OCI-LY3 (cell line): ENCODE data around the gene PDZRN3.

ENCODE experiments used
- H2AFZ ChIP-seq: fragments of 200-600, 300-600 bp; shearing (Covaris generic); 2 replicates; pipeline ENCODE4 v1.6.0; 2014; ENCODE audit warnings: antibody characterized with exemption, low read depth, low read length
- H3K27ac ChIP-seq: fragments of 200-600, 300-600 bp; sonication (generic); 2 replicates; pipeline ENCODE4 v1.5.1; 2014; ENCODE audit warnings: mild to moderate bottlenecking, low read length, moderate library complexity, mixed read lengths
- H3K27me3 ChIP-seq: fragments of 200-600, 300-600 bp; sonication (generic); 2 replicates; pipeline ENCODE4 v1.6.1; 2014; ENCODE audit warnings: low read depth, low read length, mixed read lengths
- H3K36me3 ChIP-seq: fragments of 200-600, 300-600 bp; sonication (generic); replicated peaks from 2 replicates; pipeline ENCODE3; 2014; ENCODE audit warnings: low read depth, low read length, mixed read lengths
- H3K4me1 ChIP-seq: fragments of 300-600, 200-600 bp; sonication (generic); 2 replicates; pipeline ENCODE4 v1.6.1; 2014; ENCODE audit warnings: low read length, mixed read lengths
- H3K4me2 ChIP-seq: fragments of 200-600, 300-600 bp; sonication (generic); 2 replicates; pipeline ENCODE4 v1.6.1; 2014; ENCODE audit warnings: low read length, mixed read lengths
- H3K4me3 ChIP-seq: fragments of 300-600, 200-600 bp; sonication (generic); 2 replicates; pipeline ENCODE4 v1.5.1; 2014; ENCODE audit warnings: antibody characterized with exemption, mild to moderate bottlenecking, low read length, moderate library complexity
- H3K79me2 ChIP-seq: fragments of 300-600, 200-600 bp; shearing (Covaris generic); 2 replicates; pipeline ENCODE4 v1.6.1; 2014; ENCODE audit warnings: mild to moderate bottlenecking, low read length, mixed read lengths
- H3K9ac ChIP-seq: fragments of 300-600, 200-600 bp; shearing (Covaris generic); 2 replicates; pipeline ENCODE4 v1.6.0; 2014; ENCODE audit warnings: mild to moderate bottlenecking, low read length, moderate library complexity
- H3K9me3 ChIP-seq: fragments of 200-600, 300-600 bp; shearing (Covaris generic); 2 replicates; pipeline ENCODE4 v1.6.1; 2014; ENCODE audit warnings: low read length, mixed read lengths; ENCODE audit not compliant: insufficient read depth
- H4K20me1 ChIP-seq: fragments of 200-600, 300-600 bp; sonication (generic); 2 replicates; pipeline ENCODE4 v1.6.1; 2016; ENCODE audit warnings: low read length, mixed read lengths; ENCODE audit not compliant: insufficient read depth
- CTCF ChIP-seq: fragments of 200-600, 300-600 bp; sonication (generic); IDR thresholded peaks from 2 replicates; pipeline ENCODE4 v1.5.1; 2014; ENCODE audit warnings: antibody characterized with exemption, low read length, low read depth
- EZH2phosphoT487 ChIP-seq: fragments of 200-600 bp; shearing (Covaris generic); IDR thresholded peaks from 2 replicates; pipeline ENCODE4 v1.6.1; 2018; ENCODE audit warnings: antibody characterized with exemption, mixed run types, low read depth

The PDZRN3 gene

GRCh38 chr3:73471986-73472787, 152.6 kb downstream of the PDZRN3 start:
- Histone ChIP-seq H3K36me3 (peaks cover 5% of the 10 kb centered on the region), H3K9me3 (no peaks in the 10 kb centered on the region), H3K4me1 (peaks cover 18% of the 10 kb centered on the region), H4K20me1 (no peaks in the 10 kb centered on the region), H3K9ac (no peak overlapping the region), H3K79me2 (no peaks in the 10 kb centered on the region), H2AFZ (no peak overlapping the region), H3K27ac (no peak overlapping the region), H3K4me2 (no peak overlapping the region), H3K27me3 (no peaks in the 10 kb centered on the region), H3K4me3 (no peak overlapping the region)
- no peak for TF ChIP-seq EZH2phosphoT487
- TF ChIP-seq CTCF = no peak

- Histone ChIP-seq H3K4me3 (no peak overlapping the region), H3K9me3 (no peaks in the 10 kb centered on the region), H3K36me3 (no peaks in the 10 kb centered on the region), H4K20me1 (no peaks in the 10 kb centered on the region), H3K79me2 (no peaks in the 10 kb centered on the region), H3K27ac (no peak overlapping the region), H3K9ac (no peak overlapping the region), H2AFZ (no peak overlapping the region), H3K4me2 (no peak overlapping the region), H3K27me3 (no peaks in the 10 kb centered on the region), H3K4me1 (peaks cover 16% of the 10 kb centered on the region)
- no peak for TF ChIP-seq CTCF
- no peak for TF ChIP-seq EZH2phosphoT487
These were observed 153.9 kb downstream of the PDZRN3 start for GRCh38 chr3:73470860-73471259.

- no peaks in the 10 kb centered on the region for H4K20me1 ChIP-seq
- H3K9me3 ChIP-seq = no peaks in the 10 kb centered on the region
- no peak overlapping the region for H3K9ac ChIP-seq
- H3K36me3 ChIP-seq = no peaks in the 10 kb centered on the region
- peaks cover under 1% of the 10 kb centered on the region; the same call in 1 of the 2 replicates for H3K4me1 ChIP-seq
- H3K4me3 ChIP-seq = no peak overlapping the region
- TF ChIP-seq EZH2phosphoT487 (no peak), CTCF (no peak)
- no peak overlapping the region for H3K4me2 ChIP-seq
- H3K27ac ChIP-seq = no peak overlapping the region
- no peaks in the 10 kb centered on the region for H3K79me2 ChIP-seq
- H3K27me3 ChIP-seq = no peaks in the 10 kb centered on the region
- no peak overlapping the region for H2AFZ ChIP-seq
These were observed 155.4 kb downstream of the PDZRN3 start for GRCh38 chr3:73469331-73469730.

GRCh38 chr3:73467211-73467610, 157.5 kb downstream of the PDZRN3 start:
- H3K79me2 ChIP-seq = no peaks in the 10 kb centered on the region
- H4K20me1 ChIP-seq = no peaks in the 10 kb centered on the region
- H2AFZ ChIP-seq = no peak overlapping the region
- H3K27ac ChIP-seq = no peak overlapping the region
- no peaks in the 10 kb centered on the region for H3K27me3 ChIP-seq
- H3K4me2 ChIP-seq = no peak overlapping the region
- TF ChIP-seq EZH2phosphoT487 (no peak), CTCF (no peak)
- H3K9me3 ChIP-seq = no peaks in the 10 kb centered on the region
- no peak overlapping the region for H3K9ac ChIP-seq
- no peaks in the 10 kb centered on the region for H3K4me1 ChIP-seq
- no peaks in the 10 kb centered on the region for H3K36me3 ChIP-seq
- H3K4me3 ChIP-seq = no peak overlapping the region
